ENCODE results near the gene VAV3. TPM values are rescaled to one million over a fixed set of nuclear protein-coding genes. Genes with fewer than 3 reads are reported as not detected.

The VAV3 gene
- total RNA-seq, 1 donor from 2014 or later: 2.6 TPM

DNA sequence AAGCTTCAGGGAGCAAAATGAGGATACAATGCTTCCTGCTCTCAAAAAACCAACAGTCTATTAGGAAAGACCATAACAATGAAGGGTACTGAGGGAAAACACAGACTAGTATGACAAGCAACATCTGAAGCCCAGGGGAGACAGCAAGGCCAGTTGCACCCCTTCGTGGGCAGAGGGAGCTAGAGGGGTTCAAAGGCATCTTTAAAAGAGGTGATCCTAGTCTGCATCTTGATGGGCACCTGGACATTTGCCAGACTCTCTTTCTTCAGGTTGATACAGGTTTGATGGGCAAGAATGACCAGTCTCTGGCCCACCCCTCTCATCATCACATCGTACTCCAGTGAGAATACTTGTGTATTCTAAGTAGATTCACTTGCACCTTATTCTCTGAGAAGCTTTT, 177.7 kb downstream of the VAV3 start:
- H3K36me3 Mint-ChIP-seq (ENCODE audit: low read depth, unreplicated experiment): no peaks in the 10 kb centered on the region

DNA sequence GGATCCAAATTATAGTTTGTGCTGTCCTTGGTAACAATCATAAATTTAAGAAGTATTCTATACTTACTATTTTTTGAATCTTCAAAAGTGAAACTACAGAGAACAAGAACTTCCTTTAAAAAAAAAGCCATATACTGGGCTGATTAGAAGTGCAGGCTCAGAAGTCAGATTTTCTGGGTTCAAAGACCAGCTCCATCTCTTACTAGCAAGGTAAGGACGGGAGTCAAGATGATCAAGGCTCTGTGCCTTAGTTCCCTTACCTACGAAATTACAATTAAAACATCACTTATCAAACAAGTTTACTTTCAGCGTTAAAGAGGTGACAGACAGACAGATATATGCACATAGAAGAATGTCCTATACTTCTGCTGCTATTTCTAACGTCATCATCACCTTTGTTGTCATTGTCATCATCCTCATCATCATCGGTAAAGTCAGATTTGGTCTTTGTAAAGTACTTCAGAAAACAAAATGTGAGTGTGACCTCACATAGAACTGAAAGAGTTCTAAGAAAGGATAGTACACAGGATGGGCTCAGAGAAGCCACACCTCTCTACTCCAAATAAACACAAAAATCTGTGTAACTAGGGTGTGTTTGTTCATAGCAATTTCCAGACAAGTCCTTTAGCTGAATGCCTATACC, 178.7 kb downstream of the VAV3 start:
- no peak for TF ChIP-seq EZH2 (IDR thresholded peaks at IDR 0.05; ENCODE audit: insufficient read depth, low read length)
- TF ChIP-seq, protein P1, sequence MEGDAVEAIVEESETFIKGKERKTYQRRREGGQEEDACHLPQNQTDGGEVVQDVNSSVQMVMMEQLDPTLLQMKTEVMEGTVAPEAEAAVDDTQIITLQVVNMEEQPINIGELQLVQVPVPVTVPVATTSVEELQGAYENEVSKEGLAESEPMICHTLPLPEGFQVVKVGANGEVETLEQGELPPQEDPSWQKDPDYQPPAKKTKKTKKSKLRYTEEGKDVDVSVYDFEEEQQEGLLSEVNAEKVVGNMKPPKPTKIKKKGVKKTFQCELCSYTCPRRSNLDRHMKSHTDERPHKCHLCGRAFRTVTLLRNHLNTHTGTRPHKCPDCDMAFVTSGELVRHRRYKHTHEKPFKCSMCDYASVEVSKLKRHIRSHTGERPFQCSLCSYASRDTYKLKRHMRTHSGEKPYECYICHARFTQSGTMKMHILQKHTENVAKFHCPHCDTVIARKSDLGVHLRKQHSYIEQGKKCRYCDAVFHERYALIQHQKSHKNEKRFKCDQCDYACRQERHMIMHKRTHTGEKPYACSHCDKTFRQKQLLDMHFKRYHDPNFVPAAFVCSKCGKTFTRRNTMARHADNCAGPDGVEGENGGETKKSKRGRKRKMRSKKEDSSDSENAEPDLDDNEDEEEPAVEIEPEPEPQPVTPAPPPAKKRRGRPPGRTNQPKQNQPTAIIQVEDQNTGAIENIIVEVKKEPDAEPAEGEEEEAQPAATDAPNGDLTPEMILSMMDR (IDR thresholded peaks at IDR 0.05; ENCODE audit: insufficient read depth, low read depth, low read length): no peak

More for the DNA sequence above, 177.7 kb downstream of the VAV3 start:
- H3K4me3 ChIP-seq (ENCODE audit: insufficient read depth, low read depth, low read length): no peak overlapping the region
- no peaks in the 10 kb centered on the region for H3K9me3 Mint-ChIP-seq (ENCODE audit: unreplicated experiment)
- H3K4me1 Mint-ChIP-seq (ENCODE audit: low read depth, unreplicated experiment): peaks cover 10% of the 10 kb centered on the region
- DNase-seq (ENCODE audit: low read depth) (no peak), FAIRE-seq (no peak)
- no peak overlapping the region for H3K27ac ChIP-seq (ENCODE audit: low read depth, low read length)
- no peaks in the 10 kb centered on the region for H3K36me3 ChIP-seq (ENCODE audit: insufficient read depth, low read length)
- H3K9ac ChIP-seq (ENCODE audit: low read length): no peak overlapping the region
- H3K9me3 ChIP-seq (ENCODE audit: insufficient read depth, low read depth, low read length): no peaks in the 10 kb centered on the region
- H3K27me3 Mint-ChIP-seq (ENCODE audit: low read depth, unreplicated experiment): no peaks in the 10 kb centered on the region
- H2AFZ ChIP-seq (ENCODE audit: low read depth, low read length): no peak overlapping the region
- H3K4me1 ChIP-seq (ENCODE audit: insufficient read depth, low read length): no peaks in the 10 kb centered on the region
- H3K79me2 ChIP-seq (ENCODE audit: insufficient read depth, low read length): no peaks in the 10 kb centered on the region
- no peaks in the 10 kb centered on the region for H4K20me1 ChIP-seq (ENCODE audit: insufficient read depth, low read length)
- no peak overlapping the region for H3K4me3 Mint-ChIP-seq (ENCODE audit: unreplicated experiment)
- TF ChIP-seq, protein P1 (IDR thresholded peaks at IDR 0.05; ENCODE audit: insufficient read depth, low read depth, low read length): no peak
- TF ChIP-seq EZH2 (IDR thresholded peaks at IDR 0.05; ENCODE audit: insufficient read depth, low read length): no peak
- H3K4me2 ChIP-seq (ENCODE audit: low read length): no peak overlapping the region
- H3K27me3 ChIP-seq (ENCODE audit: insufficient read depth, low read length): no peaks in the 10 kb centered on the region
- H3K27ac Mint-ChIP-seq (ENCODE audit: unreplicated experiment): no peak overlapping the region

DNA sequence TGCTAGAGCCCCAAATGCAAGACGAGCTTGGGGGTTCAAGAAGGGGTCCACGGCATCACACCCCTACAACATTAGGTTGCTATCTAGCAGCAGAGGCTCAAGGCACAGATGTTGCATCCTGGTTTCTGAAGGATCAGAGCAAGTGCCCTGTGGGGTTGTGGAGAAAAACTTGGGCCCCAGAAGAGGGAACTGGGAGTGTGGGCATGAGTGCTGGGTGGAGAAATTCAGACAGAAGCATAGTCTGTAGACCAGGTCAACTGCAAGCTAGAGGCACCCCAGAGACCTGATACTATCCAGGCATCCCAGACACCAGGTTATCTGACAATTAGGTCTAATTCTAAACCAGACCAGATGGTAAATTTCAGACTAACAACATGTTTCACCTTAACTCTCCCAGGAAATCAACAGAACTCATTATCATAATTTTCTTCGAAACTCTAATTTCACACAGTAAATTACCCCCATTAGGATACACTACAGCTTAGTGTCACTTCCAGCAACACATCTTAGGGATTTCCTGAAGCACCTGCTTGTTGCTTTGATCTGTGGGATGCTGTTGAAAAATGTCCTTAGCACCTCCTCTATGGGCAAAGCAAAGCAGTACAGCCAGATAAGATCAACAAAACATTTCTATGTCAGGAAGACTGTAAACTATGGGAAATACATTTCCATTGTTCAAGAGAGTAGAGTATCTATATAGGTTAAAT, 179.3 kb downstream of the VAV3 start:
- H3K27ac Mint-ChIP-seq (ENCODE audit: unreplicated experiment): no peak overlapping the region
- H3K4me1 Mint-ChIP-seq (ENCODE audit: low read depth, unreplicated experiment): peaks cover 10% of the 10 kb centered on the region
- H3K4me3 Mint-ChIP-seq (ENCODE audit: unreplicated experiment): no peak overlapping the region
- Histone ChIP-seq H3K79me2 (ENCODE audit: insufficient read depth, low read length) (no peaks in the 10 kb centered on the region), H3K27ac (ENCODE audit: low read depth, low read length) (no peak overlapping the region), H3K36me3 (ENCODE audit: insufficient read depth, low read length) (no peaks in the 10 kb centered on the region), H3K27me3 (ENCODE audit: insufficient read depth, low read length) (no peaks in the 10 kb centered on the region), H3K9ac (ENCODE audit: low read length) (no peak overlapping the region), H2AFZ (ENCODE audit: low read depth, low read length) (no peak overlapping the region), H4K20me1 (ENCODE audit: insufficient read depth, low read length) (no peaks in the 10 kb centered on the region), H3K4me3 (ENCODE audit: insufficient read depth, low read depth, low read length) (no peak overlapping the region), H3K4me2 (ENCODE audit: low read length) (no peak overlapping the region), H3K9me3 (ENCODE audit: insufficient read depth, low read depth, low read length) (no peaks in the 10 kb centered on the region), H3K4me1 (ENCODE audit: insufficient read depth, low read length) (no peaks in the 10 kb centered on the region)
- DNase-seq (ENCODE audit: low read depth) (no peak), FAIRE-seq (no peak)
- H3K9me3 Mint-ChIP-seq (ENCODE audit: unreplicated experiment): no peaks in the 10 kb centered on the region
- no peak for TF ChIP-seq EZH2 (IDR thresholded peaks at IDR 0.05; ENCODE audit: insufficient read depth, low read length)
- TF ChIP-seq, protein P1 (IDR thresholded peaks at IDR 0.05; ENCODE audit: insufficient read depth, low read depth, low read length): no peak
- no peaks in the 10 kb centered on the region for H3K27me3 Mint-ChIP-seq (ENCODE audit: low read depth, unreplicated experiment)
- no peaks in the 10 kb centered on the region for H3K36me3 Mint-ChIP-seq (ENCODE audit: low read depth, unreplicated experiment)

More for the DNA sequence above, 178.7 kb downstream of the VAV3 start:
- no peak overlapping the region for H3K4me2 ChIP-seq (ENCODE audit: low read length)
- H3K9me3 ChIP-seq (ENCODE audit: insufficient read depth, low read depth, low read length): no peaks in the 10 kb centered on the region
- Mint-ChIP-seq H3K4me3 (ENCODE audit: unreplicated experiment) (no peak overlapping the region), H3K36me3 (ENCODE audit: low read depth, unreplicated experiment) (no peaks in the 10 kb centered on the region), H3K9me3 (ENCODE audit: unreplicated experiment) (no peaks in the 10 kb centered on the region), H3K4me1 (ENCODE audit: low read depth, unreplicated experiment) (peaks cover 10% of the 10 kb centered on the region), H3K27me3 (ENCODE audit: low read depth, unreplicated experiment) (no peaks in the 10 kb centered on the region), H3K27ac (ENCODE audit: unreplicated experiment) (no peak overlapping the region)
- H3K79me2 ChIP-seq (ENCODE audit: insufficient read depth, low read length): no peaks in the 10 kb centered on the region
- DNase-seq (ENCODE audit: low read depth) (no peak), FAIRE-seq (no peak)
- H3K36me3 ChIP-seq (ENCODE audit: insufficient read depth, low read length): no peaks in the 10 kb centered on the region
- no peaks in the 10 kb centered on the region for H4K20me1 ChIP-seq (ENCODE audit: insufficient read depth, low read length)
- H3K4me3 ChIP-seq (ENCODE audit: insufficient read depth, low read depth, low read length): no peak overlapping the region
- H3K27ac ChIP-seq (ENCODE audit: low read depth, low read length): no peak overlapping the region
- H3K9ac ChIP-seq (ENCODE audit: low read length): no peak overlapping the region
- no peaks in the 10 kb centered on the region for H3K4me1 ChIP-seq (ENCODE audit: insufficient read depth, low read length)
- H3K27me3 ChIP-seq (ENCODE audit: insufficient read depth, low read length): no peaks in the 10 kb centered on the region
- H2AFZ ChIP-seq (ENCODE audit: low read depth, low read length): no peak overlapping the region

Measured in astrocyte (in vitro differentiated cells and primary cell).